ENCODE results near the gene TDRD6.

Gene TDRD6

DNA sequence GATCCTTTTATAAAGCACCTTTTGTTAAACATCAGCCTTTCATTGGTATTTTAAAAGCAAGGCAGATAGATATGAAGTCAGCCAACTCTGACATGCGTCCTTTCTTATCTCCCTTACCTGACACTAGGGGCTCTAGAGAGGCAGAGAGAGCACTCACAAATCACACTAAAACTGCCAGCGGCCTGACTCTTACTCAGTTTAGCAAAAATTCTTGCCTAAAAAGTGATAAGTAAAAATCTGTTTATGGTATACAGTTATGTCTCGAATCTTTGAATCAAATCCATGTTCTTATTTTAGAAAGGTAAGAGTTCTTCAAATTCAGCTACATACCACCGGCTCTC, 10.4 kb upstream of the TDRD6 start:
- no peak for DNase-seq (ENCODE audit: low spot score)

DNA sequence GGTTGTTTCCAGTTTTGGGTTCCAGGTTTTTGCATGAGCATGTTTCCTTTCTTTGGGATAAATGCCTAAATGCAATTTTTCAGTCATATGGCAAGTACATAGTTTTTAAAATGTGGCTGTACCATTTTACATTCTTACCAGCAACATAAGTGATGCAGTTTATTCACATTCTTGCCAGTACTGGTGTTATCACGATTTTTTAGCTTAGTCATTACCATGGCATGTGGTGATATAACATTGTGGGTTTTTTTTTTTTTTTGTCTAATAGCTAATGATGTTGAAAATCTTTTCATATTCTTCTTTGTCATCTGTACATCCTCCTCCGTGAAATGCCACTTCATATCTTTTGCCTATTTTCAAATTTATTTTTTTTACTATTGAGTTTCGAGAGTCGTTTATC, 2.9 kb upstream of the TDRD6 start:
- DNase-seq (ENCODE audit: low spot score) = no peak

DNA sequence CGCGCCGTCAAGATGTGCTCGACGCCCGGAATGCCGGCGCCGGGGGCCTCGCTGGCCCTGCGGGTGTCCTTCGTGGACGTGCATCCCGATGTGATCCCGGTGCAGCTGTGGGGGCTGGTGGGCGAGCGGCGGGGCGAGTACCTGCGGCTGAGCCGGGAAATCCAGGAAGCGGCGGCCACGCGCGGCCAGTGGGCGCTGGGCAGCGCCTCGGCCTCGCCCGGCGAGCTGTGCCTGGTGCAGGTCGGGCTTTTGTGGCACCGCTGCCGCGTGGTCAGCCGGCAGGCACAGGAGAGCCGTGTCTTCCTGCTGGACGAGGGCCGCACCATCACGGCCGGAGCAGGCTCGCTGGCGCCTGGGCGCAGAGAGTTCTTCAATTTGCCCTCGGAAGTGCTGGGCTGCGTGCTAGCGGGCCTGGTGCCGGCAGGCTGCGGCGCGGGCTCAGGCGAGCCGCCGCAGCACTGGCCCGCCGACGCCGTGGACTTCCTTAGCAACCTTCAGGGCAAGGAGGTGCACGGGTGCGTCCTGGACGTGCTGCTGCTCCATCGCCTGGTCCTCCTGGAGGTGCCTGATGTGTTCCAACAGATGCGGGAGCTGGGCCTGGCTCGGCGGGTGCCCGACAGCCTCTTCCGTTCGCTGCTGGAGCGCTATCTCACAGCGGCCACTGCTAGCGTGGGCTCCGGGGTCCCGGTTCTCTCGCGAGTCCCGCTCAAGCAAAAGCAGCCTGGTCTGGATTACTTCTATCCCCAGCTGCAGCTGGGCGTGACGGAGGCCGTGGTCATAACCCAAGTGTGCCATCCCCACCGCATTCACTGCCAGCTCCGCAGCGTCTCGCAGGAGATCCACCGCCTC, 656 bp downstream of the TDRD6 start:
- no peak for DNase-seq (ENCODE audit: low spot score)

DNA sequence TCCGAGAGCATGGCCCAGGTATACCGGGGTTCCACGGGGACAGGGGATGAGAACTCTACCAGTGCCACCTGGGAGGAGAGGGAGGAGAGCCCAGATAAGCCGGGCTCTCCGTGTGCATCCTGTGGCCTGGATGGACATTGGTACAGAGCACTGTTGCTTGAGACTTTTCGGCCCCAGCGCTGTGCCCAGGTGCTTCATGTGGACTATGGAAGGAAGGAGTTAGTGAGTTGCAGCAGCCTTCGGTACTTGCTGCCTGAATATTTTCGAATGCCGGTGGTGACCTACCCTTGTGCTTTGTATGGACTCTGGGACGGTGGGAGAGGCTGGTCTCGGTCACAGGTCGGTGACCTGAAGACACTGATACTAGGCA, 1.3 kb downstream of the TDRD6 start:
- no peak for DNase-seq (ENCODE audit: low spot score)

DNA sequence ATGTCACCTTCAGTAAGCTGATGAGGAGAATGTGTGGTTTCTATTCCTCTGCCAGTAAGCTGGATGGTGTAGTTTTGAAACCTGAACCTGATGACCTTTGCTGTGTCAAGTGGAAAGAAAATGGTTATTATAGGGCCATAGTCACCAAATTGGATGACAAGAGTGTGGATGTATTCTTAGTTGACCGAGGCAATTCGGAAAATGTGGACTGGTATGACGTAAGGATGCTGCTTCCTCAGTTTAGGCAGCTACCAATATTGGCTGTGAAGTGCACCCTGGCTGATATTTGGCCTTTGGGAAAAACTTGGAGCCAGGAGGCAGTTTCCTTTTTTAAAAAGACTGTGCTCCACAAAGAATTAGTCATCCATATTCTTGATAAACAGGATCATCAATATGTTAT, 2.0 kb downstream of the TDRD6 start:
- DNase-seq (ENCODE audit: low spot score) = no peak

DNA sequence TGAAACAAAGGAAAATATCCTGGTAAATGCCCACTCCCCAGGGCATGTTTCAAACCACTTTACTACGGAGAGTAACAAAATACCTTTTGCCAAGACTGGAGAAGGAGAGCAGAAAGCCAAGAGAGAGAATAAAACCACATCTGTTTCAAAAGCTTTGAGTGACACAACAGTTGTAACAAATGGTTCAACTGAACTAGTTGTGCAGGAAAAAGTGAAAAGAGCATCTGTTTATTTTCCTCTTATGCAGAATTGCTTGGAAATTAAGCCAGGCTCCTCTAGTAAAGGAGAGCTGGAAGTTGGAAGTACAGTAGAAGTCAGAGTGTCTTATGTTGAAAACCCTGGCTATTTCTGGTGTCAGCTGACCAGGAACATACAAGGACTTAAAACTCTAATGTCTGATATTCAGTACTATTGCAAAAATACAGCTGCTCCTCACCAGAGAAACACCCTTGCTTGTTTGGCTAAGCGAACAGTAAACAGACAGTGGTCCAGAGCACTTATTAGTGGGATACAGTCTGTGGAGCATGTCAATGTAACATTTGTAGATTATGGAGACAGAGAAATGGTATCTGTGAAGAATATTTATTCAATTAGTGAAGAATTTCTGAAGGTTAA, 2.6 kb downstream of the TDRD6 start:
- DNase-seq (ENCODE audit: low spot score) = no peak

DNA sequence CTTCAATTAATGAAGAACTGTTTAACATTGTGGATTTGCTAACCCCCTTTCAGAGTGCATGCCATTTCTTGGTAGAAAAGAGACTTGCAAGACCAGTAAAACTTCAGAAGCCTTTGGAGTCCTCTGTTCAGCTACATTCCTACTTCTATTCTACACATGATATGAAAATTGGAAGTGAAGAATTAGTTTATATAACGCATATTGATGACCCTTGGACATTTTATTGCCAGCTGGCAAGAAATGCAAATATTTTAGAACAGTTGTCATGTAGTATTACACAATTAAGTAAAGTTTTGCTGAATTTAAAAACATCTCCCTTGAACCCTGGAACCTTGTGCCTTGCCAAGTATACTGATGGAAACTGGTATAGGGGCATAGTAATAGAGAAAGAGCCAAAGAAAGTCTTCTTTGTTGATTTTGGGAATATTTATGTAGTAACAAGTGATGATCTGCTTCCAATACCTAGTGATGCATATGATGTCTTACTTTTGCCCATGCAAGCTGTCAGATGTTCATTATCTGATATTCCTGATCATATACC, 3.3 kb downstream of the TDRD6 start:
- no peak for DNase-seq (ENCODE audit: low spot score)

DNA sequence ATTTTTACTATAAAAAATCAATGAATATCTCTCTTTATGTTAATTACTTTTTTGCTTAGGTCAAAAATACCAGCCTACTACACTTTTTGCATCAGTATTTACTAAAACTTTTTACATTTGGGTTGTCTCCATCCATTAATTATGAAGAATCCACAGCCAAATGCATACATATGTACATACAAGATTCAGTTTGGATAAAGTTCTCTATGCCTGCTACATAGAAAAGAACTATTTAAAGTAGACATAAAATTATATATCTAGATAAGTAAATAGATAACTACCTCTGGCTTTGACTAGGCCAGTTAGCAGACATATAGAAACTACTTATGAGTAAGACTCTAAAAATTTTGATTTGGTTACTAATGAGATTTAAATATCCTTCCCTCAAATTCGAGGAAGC, 12.3 kb downstream of the TDRD6 start:
- DNase-seq (ENCODE audit: low spot score) = no peak

DNA sequence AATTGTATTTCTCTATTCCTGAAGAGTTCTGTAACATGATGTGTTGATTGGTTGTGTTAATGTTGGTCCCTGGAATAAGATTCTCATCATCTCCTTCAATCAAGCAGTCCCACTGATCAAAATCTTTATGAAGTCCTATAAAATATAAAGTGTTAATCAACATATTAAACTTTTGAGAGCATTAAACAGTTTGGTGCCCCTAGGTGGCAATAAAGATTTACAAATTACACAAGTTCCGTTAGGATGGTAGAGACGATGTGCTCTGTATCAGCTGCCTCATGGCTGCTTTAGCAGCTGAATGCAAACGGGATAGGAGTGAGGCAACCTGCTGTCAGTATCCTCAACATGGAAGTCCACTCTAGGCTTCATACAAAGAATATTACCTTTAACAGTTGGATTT, 16.9 kb downstream of the TDRD6 start:
- peak; percentile 20 for DNase-seq (ENCODE audit: low spot score)

DNA sequence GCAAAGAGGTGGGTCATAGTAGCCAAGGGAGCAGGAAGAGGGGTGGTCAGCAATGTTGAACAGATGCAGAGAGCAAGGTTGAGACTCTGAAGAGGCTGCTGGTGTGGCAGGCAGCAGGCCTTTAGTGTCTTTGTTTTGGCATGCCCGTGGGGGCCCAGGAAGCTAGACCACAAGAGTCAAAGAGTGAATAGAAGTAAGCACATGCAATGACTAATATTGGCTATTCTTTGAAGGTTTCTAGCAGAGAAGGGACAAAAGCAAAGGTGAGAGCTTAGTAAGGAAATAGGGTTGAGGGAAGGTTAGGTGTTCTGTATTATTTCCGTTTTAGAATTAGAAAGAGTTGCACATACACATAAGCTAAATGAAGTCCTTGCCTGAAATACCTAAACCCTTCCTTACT, 18.8 kb downstream of the TDRD6 start:
- no peak for DNase-seq (ENCODE audit: low spot score)

DNA sequence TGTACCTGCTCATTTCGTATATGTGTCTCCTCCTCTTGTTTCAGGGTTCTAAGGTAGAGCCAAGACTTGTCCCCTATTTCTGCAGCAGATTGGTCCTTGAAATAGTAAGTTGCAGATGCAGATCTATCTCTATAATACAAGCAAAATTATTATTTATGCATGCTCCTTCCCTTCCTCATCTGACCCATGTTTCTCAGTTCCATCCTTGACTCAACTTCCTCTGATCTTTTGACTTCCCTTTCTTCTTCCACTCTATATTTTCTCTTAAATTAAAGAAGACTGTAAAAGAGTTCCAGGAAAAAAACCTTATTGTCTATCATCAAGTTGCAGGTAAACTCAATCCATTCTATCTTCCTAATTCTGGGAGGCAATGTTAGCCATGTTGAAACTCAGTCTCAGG, 23.8 kb downstream of the TDRD6 start:
- DNase-seq (ENCODE audit: low spot score) = no peak

DNA sequence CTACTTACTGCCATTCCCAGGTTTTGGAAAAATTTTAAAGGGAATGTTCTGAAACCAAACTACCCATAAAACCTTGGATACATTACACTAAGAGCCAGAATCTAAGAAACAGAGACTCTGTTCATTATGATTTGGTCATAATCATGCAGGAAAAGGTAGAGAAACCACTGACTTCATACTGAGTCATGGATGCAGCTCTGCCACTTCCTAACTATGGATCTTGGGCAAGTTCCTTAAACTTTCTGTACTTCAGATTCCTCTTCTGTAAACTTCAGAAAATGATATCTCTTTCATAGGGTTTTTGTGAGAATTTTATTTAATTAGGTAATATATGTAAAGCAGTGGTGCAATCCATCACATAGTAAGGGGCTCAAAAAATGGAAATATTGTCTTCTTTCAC, 27.5 kb downstream of the TDRD6 start:
- DNase-seq (ENCODE audit: low spot score) = no peak

DNA sequence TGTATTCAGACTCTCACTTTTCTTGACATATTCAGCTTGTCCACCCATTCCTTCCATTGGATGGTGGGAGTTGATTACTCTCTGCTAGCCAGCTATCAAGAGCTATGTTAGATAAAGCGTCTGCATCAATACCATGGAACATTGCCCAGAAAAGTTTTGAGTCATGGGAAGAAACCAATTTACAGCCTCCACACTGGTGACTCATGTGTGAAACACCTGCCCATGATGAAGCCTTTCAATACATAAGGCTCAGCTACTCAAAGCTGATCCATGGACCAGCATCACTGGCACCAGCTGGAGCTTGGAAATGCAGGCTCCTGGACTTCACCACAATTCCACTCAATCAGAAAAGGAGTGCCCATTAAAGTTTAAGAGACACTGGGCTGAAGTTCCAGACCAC, 31.4 kb downstream of the TDRD6 start:
- DNase-seq (ENCODE audit: low spot score) = no peak

DNA sequence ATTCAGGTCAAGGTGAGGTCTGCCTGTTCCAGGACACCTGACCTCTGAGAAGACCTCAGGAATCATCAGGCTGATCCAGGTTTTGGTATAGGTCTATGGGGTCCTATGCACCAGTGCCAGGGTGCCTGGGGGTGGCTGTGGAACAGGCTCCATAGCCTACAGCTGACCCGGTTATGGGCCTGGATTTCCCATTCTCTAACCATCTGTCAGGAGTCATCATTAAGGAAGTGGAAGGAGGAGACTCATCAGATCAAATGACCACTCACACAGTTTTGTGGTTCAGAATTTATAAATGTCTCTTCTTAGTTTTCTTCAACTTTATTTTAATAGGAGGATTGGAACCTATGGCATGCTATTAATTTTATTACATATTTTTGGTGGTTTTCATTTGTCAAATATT, 32.7 kb downstream of the TDRD6 start:
- DNase-seq (ENCODE audit: low spot score) = no peak

DNA sequence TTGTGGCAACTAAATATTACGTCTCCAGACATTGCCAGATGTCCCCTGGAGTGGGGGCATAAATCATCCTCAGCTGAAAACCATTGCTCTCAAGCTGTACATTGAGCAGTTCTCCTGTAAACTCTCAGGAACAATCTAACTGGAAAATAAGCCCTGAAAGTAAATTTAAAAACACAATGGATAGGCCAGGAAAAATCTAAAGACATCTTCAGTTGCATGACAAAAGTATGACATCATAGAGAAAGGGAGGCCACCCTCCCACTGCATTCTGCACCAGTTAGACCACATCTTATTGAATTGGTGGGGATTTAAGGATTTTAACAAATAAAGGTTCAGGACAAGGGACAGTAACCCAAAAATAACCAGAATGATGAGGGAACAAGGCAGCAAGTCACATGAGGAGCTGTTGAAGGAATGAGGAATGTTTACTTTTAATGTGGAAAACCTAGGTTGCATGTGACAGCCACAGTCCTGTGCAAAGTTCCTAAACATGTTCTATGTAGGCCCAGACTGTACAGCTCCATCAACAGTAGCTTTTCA, 42.2 kb downstream of the TDRD6 start:
- DNase-seq (ENCODE audit: low spot score) = no peak

DNA sequence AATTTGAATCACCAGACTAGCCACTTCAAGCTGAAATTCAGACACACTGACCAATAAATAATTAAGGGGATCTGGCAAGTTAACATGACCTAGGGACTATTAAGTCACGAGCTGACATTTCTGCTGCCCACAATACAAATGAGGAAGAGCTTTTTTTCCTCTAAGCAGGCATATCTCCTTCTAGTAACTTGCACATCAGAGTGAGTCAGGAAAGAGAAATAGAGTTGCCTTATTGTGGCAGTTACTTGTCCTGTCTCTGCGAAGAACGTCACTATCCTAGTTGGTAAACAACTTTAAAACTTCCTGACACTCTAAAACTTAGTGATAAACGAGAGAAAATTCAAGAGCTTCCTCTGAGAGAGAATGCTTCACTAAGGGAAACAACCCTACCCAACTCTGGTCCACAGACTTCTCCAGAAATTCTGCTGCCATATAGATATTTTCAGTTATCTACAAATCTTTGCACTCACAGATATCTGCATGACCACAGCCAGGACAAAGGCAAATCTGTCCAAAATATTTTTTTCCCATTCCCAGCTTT, 43.3 kb downstream of the TDRD6 start:
- DNase-seq (ENCODE audit: low spot score) = no peak

DNA sequence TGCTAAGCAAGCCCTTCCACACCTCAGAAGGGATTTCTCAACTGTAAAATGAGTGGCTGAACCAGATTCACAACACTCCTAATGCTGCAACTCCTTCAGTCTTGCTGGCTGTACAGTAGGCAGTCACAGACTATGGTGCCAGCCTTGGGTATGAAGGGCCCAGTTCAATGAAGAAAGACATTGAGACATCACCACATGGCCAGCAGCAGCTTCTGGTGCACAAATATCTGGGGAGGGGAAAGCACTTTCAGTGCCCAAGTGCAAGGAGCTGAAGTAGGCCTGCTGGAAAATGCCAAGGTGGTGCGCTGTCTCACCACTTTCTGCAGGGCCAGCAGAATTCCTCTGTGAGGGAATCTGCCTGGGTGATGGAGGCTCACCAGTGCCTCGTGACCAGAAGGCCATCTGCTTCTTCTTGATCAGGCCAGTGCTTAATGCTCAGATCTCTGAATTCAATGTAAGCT, 45.7 kb downstream of the TDRD6 start:
- DNase-seq (ENCODE audit: low spot score) = no peak

DNA sequence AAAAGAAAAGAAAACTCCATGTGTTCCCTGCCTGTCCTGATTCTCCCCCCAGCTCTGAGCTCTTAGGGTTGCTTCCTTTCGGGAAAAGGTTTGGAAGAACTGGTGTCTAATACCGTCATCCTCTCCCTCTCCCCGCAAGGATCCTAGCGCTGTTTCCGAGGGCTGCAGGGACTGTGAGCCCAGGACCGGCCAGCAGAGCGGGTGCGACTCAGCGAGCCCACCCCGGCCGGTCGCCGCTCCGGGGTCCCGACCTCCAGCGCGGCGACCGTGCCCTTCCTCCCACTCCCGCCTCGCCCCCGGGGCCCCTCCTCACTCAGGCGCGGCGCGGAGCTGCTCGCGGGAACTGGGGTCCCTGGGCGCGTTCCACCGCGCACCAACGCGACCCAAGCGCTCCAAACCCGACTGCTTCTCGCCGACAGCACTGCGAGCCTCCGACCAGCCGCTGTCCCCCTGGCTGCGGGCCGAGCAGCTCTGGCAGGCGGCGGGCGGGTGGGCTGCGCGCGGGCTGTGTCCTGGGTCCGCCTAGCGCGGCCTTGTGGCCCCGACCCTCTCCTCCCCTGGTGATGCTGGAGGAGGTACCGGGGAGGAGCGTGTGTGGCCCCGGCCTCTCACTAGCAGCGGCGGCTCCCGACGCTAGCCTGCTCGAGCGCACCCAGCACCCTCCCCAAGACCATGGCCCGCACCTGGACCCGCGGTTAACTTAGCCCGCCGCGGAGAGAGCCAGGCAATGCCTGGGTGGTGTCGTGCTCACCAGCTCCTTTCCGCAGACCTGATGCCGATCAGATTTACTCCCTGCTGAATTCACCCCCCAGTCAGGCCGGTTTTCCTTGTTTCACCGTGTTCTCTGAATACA, 47.4 kb downstream of the TDRD6 start, which contains the start of gene PLA2G7:
PLA2G7 (minus strand) TSS at position 509 of the 853 bp plus-strand sequence. CDS start 12,484 bp downstream, outside the sequence.
- no peak for DNase-seq (ENCODE audit: low spot score)

DNA sequence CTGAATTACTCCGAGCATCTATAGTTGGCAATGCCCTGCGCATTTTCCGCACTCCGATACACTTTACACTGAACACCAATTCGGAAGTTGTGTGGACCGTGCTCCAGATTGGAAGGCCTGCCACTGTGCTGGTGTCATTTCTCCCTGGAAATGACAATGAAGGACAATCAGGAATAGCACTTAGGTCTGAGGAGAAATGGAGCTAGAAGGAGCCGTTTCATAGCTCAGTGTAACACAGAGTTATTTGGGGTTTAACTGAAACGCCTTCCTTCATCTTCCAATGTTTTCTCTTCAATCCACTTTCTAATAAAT, 48.0 kb downstream of the TDRD6 start:
- DNase-seq (ENCODE audit: low spot score) = no peak

DNA sequence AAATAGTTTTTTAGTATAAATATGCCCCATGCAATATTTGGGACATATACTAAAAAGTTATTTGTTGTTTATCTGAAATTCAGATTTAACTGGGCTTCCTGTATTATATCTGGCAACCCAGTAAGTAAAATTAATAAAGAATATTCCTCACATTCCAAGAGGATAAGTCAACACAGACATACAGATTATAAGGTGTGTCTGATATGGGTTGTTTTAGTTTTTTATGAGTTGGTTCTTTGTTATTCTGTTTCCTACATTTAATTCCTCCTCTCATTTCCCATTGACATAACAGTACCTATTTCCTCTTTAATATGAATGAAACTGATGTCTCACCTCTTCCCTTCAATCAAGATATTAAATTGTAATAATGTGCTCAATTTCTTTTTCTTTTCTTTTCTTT, 49.2 kb downstream of the TDRD6 start:
- no peak for DNase-seq (ENCODE audit: low spot score)

DNA sequence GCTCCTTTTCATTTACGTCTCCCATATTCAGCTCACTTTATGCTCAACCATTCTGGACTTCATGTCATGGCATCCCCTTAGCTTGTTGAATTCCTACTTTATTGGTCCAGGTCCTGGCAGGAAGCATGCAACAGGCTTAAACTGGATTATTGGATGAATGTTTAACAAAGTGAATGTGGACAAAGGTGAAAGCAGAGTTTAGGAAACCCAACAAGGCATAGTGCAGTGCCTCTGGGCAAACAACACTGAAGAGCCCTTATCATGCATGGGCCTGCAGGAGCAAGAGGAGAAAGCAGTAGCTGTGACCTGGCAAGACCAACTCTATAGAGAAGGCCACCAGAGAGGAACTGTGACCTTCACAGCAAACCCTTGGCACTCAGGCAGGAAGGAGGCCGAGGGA, 53.8 kb downstream of the TDRD6 start:
- no peak for DNase-seq (ENCODE audit: low spot score)

DNA sequence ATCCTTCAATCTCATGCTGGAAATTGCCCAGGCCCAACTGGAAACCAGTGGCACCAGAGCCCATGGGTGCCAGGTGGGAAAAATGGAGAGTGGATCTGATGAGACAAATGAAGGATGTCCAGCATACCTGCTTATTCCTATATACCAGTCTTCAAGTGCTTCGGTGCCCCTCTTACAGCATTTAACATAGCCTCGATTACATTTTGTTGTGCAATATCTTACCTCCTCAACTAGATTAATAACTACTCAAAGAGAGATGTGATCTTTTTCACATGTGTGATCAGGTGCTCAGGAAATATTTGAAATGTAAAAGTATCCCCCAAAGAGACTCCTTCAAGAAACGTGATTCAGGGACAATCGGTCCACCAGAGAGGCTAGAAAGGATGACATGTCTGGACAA, 54.2 kb downstream of the TDRD6 start:
- no peak for DNase-seq (ENCODE audit: low spot score)
